Stimulated activated naive CD8-positive, alpha-beta T cell treated with anti-CD3 and anti-CD28 coated beads, Interleukin-15, Interleukin-2, amounts not matched to agents 100 U/mL and 50 U/mL, for 24 hours (primary cell): ENCODE measurements around the gene PPP1CB.

Experiments used
- ATAC-seq: fragments of 150-1000 bp; cut with Tn5 transposase; one replicate; pipeline ENCODE4 v1.10.0; 2021
- DNase-seq: peaks from one replicate; pipeline ENCODE4 v3.0.0; 2021

The PPP1CB gene

GRCh38 chr2:28745225-28745624 lies 6.4 kb upstream of the PPP1CB start:
- ATAC-seq, result no peak
- DNase-seq, result no peak

- DNase-seq (no peak), ATAC-seq (no peak)
These were observed 5.8 kb upstream of the PPP1CB start for GRCh38 chr2:28745876-28746275.

DNA sequence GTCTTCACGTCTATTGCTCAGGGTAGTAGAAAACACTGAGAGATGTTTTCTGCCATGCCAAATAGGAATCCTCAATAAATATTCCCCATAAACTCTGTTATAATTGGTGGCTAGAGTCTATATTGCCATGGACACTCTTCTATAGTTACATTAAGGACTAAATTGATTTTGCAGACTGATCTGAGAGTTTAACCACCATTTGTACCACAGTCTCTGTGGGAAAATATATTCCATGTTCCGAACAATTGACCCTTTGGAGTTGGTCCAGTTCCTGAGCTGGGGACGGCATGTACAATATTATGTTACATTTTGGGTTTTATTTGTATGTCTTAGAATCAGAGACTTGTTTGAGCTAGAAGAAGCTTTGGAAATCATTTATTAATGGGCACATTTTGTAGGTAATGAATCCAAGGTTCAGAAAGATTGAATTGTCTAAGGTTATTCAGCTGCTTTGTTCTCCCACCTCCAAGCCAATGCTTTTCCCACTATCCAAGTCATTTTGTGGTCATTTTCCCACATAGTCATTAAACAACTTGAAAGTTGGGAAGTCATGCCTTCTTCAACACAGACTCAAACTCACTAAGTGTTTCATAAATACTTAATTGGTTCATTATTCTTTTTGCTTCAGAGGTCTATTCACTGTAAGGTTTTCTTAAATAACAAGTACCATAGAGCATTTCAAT lies 5.1 kb upstream of the PPP1CB start:
- ATAC-seq, result no peak

GRCh38 chr2:28747714-28748113 lies 3.9 kb upstream of the PPP1CB start:
- DNase-seq (no peak), ATAC-seq (no peak)

More for the DNA sequence above, 5.1 kb upstream of the PPP1CB start:
- no peak for DNase-seq

GRCh38 chr2:28748176-28748575 lies 3.5 kb upstream of the PPP1CB start:
- no peak for ATAC-seq
- no peak for DNase-seq

GRCh38 chr2:28748941-28749340 lies 2.7 kb upstream of the PPP1CB start:
- ATAC-seq (no peak), DNase-seq (no peak)

DNA sequence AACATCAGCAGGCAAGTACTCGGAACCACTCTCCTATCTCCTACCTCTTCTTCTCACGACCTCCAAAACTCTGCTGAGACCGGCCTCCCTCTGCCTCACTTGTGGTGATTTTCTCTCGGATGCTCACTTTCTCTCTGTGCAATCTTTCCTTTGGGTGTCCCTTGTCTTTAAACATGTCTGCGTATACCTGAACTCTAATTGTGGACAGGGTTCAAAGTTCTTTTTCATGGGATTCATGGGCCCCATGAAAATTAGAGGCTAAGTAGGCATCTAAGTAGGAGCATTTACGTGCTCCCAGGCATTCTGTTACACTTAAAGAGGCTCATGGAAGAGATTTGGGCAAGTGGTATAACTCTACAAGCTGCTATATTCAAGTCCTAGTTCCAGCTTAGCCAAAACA lies 2.1 kb upstream of the PPP1CB start:
- ATAC-seq (no peak), DNase-seq (no peak)

GRCh38 chr2:28750316-28751251 lies 1.0 kb upstream of the PPP1CB start:
- DNase-seq (peak; percentile 45), ATAC-seq (peak; percentile 16)

- ATAC-seq (peak; percentile 12), DNase-seq (peak; percentile 44)
These were observed 463 bp downstream of the PPP1CB start for GRCh38 chr2:28751956-28752630.

GRCh38 chr2:28752631-28753376 lies 1.2 kb downstream of the PPP1CB start:
- no peak for ATAC-seq
- no peak for DNase-seq

- ATAC-seq (no peak), DNase-seq (no peak)
These were observed 2.7 kb downstream of the PPP1CB start for GRCh38 chr2:28754321-28754720.

DNA sequence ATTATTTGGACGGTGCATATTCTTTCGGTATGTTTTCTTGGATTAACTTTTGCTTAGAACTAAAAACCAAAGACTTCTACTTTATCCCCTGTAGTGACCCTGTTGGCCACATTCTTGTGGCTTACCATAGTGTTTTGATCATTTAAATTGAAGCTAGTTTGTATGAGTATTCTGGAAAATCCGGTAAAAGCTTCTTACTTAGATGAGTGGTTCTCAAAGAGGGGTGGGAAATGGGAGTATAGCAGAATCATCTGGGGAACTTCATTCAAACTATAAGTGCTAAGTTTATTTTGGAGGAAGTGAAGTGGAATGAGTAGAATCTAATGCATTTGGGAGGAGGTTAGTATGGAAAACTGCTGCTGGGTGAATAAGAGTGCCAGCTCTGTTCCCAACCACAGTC lies 3.8 kb downstream of the PPP1CB start:
- DNase-seq (no peak), ATAC-seq (no peak)

DNA sequence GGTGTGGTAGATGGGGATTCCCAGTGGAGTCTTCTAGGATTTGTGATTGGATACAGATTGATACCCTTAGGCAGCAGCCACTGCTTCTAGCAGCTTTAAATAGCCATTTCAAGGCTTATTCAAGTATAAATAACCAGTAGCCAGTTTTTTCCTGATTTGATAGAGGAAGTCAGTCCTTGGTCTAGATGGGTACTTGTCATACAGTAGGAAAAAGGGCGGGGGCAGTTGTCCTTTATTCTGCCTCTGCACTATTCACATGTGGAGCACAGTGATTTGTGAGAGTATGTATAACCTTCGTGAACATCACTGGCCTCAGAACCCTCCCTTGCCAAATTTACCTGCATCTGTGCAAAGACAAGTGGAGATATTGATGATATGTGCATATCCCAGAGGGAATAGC lies 6.8 kb downstream of the PPP1CB start:
- DNase-seq (no peak), ATAC-seq (no peak)

GRCh38 chr2:28761420-28761819 lies 9.8 kb downstream of the PPP1CB start:
- ATAC-seq, result no peak
- no peak for DNase-seq

GRCh38 chr2:28764909-28765711 lies 13.5 kb downstream of the PPP1CB start:
- DNase-seq, result no peak
- ATAC-seq, result no peak

- no peak for ATAC-seq
- DNase-seq, result no peak
These were observed 14.4 kb downstream of the PPP1CB start for GRCh38 chr2:28766070-28766469.

DNA sequence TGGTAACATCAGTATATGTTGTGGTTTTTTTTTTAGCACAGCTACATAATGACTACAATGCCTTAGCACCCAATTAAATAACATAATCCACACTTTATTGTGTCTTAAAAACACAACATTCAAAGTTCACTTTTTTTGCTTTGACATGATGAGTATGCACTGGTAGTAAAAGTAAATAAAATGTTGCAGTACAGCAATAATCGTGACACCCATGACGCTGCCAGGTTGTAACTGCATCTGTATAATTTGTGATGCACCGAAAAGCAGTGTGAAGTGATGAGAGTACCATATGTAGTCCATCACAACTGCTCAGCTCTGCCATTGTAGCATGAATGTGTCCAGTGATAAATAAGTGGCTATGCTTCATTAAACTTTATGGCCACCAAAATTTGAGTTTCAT lies 15.7 kb downstream of the PPP1CB start:
- no peak for ATAC-seq
- no peak for DNase-seq

DNA sequence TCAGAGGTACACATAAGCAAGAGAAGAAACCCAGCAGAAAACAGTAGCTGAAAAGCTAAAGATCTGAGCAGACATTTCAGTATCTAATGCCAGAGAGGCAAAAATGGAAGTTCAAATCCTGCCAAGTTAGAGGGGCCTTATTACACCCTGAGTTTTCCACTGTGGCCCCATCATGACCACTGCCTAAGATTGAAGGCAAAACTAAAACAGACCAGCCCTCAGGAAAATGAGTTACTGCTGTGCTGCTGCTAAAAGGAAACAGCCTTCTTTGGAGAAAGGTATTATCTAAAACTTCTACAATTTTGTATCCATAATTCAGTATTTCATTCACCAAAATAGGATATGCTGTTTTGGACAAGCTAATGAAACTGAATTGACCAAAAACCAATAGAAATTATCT lies 16.8 kb downstream of the PPP1CB start:
- DNase-seq, result no peak
- ATAC-seq, result no peak

- ATAC-seq, result no peak
These were observed 17.3 kb downstream of the PPP1CB start for GRCh38 chr2:28768952-28769351.

DNA sequence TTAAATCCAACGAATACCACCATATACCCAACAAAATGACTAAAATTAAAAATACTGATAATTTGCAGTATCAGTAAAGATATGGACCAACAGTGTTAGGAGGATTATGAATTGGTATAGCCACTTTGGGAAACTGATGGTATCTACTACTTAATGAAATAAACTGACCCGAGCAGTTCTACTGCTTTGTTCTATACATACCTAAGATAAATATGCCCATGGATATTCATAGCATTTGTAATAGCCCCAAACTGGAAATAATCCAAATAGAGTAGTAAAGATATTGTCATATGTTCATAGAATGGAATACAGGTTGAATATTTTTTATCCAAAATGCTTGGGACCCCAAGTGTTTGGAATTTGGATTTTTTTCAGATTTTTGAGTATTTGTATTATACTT lies 20.7 kb downstream of the PPP1CB start:
- DNase-seq (no peak), ATAC-seq (no peak)

More at GRCh38 chr2:28768952-28769351, 17.3 kb downstream of the PPP1CB start:
- DNase-seq, result no peak

DNA sequence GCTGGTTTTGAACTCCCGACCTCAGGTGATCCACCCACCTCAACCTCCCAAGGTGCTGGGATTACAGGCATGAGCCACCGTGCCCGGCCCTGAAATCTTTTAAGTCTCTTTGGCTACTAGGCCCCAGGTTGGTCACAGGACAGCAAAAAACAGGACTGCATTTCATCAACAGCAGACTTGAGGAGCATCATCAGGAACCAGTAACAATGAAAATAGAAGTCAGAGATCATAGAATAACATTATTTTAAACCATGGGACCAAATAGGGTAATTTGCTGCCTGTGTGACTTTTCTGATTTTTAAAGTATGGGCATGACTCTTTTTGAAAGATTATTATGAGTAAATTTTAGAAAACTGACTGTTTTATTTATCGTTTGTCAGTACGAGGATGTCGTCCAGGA lies 24.8 kb downstream of the PPP1CB start:
- no peak for ATAC-seq
- no peak for DNase-seq
